ENCODE data around the gene TSEN15.

GRCh38 chr1:184078564-184079249 lies 27.2 kb downstream of the TSEN15 start:
- TF ChIP-seq CTCF (IDR thresholded peaks at IDR 0.05), result no peak
- no peak for TF ChIP-seq POLR2A (IDR thresholded peaks at IDR 0.05)
